IMR-90 (cell line): Measurements from ENCODE around the gene OR1D5. TPM values are rescaled to one million over a fixed set of nuclear protein-coding genes. Genes with fewer than 3 reads are reported as not detected.

Source experiments
- ATAC-seq: fragments of 200-7000 bp; cut with Tn5 transposase; 2 replicates; pipeline ENCODE4 v1.9.1; 2020; ENCODE audit warnings: low read depth, mild to moderate bottlenecking, moderate library complexity
- BruUV-seq: library from RNA; stranded (reverse); fragments of 400-500 nt; replicated peaks from 2 replicates; lab custom pipeline; 2021; lab: Mats Ljungman, UMichigan
- CTCF ChIA-PET: fragments of 300-600 bp; formaldehyde crosslinking; extraction: SDS; loops from one replicate; lab custom pipeline; 2021; ENCODE audit warnings: antibody characterized with exemption; lab: Yijun Ruan, JAX
- POLR2A ChIA-PET: fragments of 300-600 bp; sonication (Branson Sonifier 250); formaldehyde crosslinking; loops from one replicate; lab custom pipeline; 2022; ENCODE audit warnings: antibody characterized with exemption; ENCODE audit not compliant: unreplicated experiment; lab: Charles Lee
- DNase-seq: peaks from one replicate; pipeline ENCODE4 v3.0.0; 2013
- H2AFZ ChIP-seq: replicated peaks from 2 replicates; pipeline ENCODE3; 2013; ENCODE audit warnings: low read length, mild to moderate bottlenecking; ENCODE audit not compliant: poor library complexity
- H2AK5ac ChIP-seq: 2 replicates; pipeline ENCODE4 v1.6.1; 2013; ENCODE audit warnings: low read depth, low read length, inconsistent platforms
- H2AK9ac ChIP-seq: replicated peaks from 2 replicates; pipeline ENCODE3; 2013; ENCODE audit warnings: mild to moderate bottlenecking, low read depth, low read length, moderate library complexity; ENCODE audit not compliant: poor library complexity
- H2BK120ac ChIP-seq: 2 replicates; pipeline ENCODE4 v1.6.1; 2013; ENCODE audit warnings: low read depth, low read length, inconsistent platforms
- H2BK15ac ChIP-seq: 3 replicates; pipeline ENCODE4 v1.6.1; 2013; ENCODE audit warnings: low read depth, low read length, inconsistent platforms
- H2BK20ac ChIP-seq: 2 replicates; pipeline ENCODE4 v1.6.1; 2013; ENCODE audit warnings: low read depth, mild to moderate bottlenecking, inconsistent platforms, low read length, moderate library complexity
- H2BK5ac ChIP-seq: 2 replicates; pipeline ENCODE4 v1.6.1; 2013; ENCODE audit warnings: mild to moderate bottlenecking, low read depth, low read length, inconsistent platforms; ENCODE audit not compliant: poor library complexity, severe bottlenecking
- H3K14ac ChIP-seq: replicated peaks from 2 replicates; pipeline ENCODE4 v1.6.1; 2013; ENCODE audit warnings: low read depth, low read length, inconsistent platforms
- H3K18ac ChIP-seq: 2 replicates; pipeline ENCODE4 v1.6.1; 2013; ENCODE audit warnings: low read depth, low read length, control low read depth
- H3K23ac ChIP-seq: 2 replicates; pipeline ENCODE4 v1.6.1; 2013; ENCODE audit warnings: low read depth, low read length, inconsistent platforms
- H3K27ac ChIP-seq: 2 replicates; pipeline ENCODE4 v1.5.1; 2013; ENCODE audit warnings: mild to moderate bottlenecking, control low read depth, low read length; ENCODE audit not compliant: insufficient read depth
- H3K27me3 ChIP-seq: 2 replicates; pipeline ENCODE4 v1.6.1; 2013; ENCODE audit warnings: low read length; ENCODE audit not compliant: control insufficient read depth, insufficient read depth
- H3K36me3 ChIP-seq: 2 replicates; pipeline ENCODE4 v1.6.1; 2013; ENCODE audit warnings: low read length, mixed read lengths; ENCODE audit not compliant: control insufficient read depth, insufficient read depth
- H3K4ac ChIP-seq: 2 replicates; pipeline ENCODE4 v1.6.1; 2013; ENCODE audit warnings: low read depth, low read length, inconsistent platforms
- H3K4me1 ChIP-seq: 2 replicates; pipeline ENCODE4 v1.6.1; 2013; ENCODE audit warnings: low read length, mixed read lengths; ENCODE audit not compliant: control insufficient read depth, insufficient read depth
- H3K4me2 ChIP-seq: 2 replicates; pipeline ENCODE4 v1.6.1; 2013; ENCODE audit warnings: low read depth, mild to moderate bottlenecking, control low read depth, low read length, moderate library complexity
- H3K4me3 ChIP-seq: 2 replicates; pipeline ENCODE4 v1.5.1; 2013; ENCODE audit warnings: low read depth, mild to moderate bottlenecking, control low read depth, low read length, moderate library complexity; ENCODE audit not compliant: insufficient read depth
- H3K56ac ChIP-seq: 2 replicates; pipeline ENCODE4 v1.6.1; 2013; ENCODE audit warnings: low read length, inconsistent platforms; ENCODE audit not compliant: insufficient read depth; ENCODE audit errors: extremely low read depth
- H3K79me1 ChIP-seq, 2 experiments: 2 replicates each; pipeline ENCODE4 v1.6.1; 2013; ENCODE audit warnings: low read length in 2 of 2, inconsistent platforms in 1 of 2, low read depth in 1 of 2
- H3K9ac ChIP-seq: 2 replicates; pipeline ENCODE4 v1.6.1; 2013; ENCODE audit warnings: low read depth, low read length, control low read depth
- H3K9me1 ChIP-seq: 2 replicates; pipeline ENCODE4 v1.6.1; 2013; ENCODE audit warnings: low read length, inconsistent platforms; ENCODE audit not compliant: insufficient read depth
- H3K9me3 ChIP-seq: 2 replicates; pipeline ENCODE4 v1.6.1; 2013; ENCODE audit warnings: low read length; ENCODE audit not compliant: control insufficient read depth, insufficient read depth
- H4K20me1 ChIP-seq: 2 replicates; pipeline ENCODE4 v1.6.1; 2013; ENCODE audit warnings: low read length, inconsistent platforms; ENCODE audit not compliant: insufficient read depth
- H4K5ac ChIP-seq: 2 replicates; pipeline ENCODE4 v1.6.1; 2013; ENCODE audit warnings: mild to moderate bottlenecking, low read depth, low read length, control low read depth
- H4K8ac ChIP-seq, 2 experiments: 2 replicates each; pipeline ENCODE4 v1.6.1; 2013; ENCODE audit warnings: low read depth in 2 of 2, low read length in 2 of 2, control low read depth in 1 of 2, inconsistent platforms in 1 of 2
- H4K91ac ChIP-seq: 2 replicates; pipeline ENCODE4 v1.6.1; 2013; ENCODE audit warnings: low read depth, low read length, inconsistent platforms; ENCODE audit not compliant: insufficient read depth
- BHLHE40 ChIP-seq: fragments of 150-350 bp; IDR thresholded peaks from 2 replicates; pipeline ENCODE4 v1.6.1; 2016; ENCODE audit warnings: mild to moderate bottlenecking, low read depth, low read length
- CEBPB ChIP-seq: IDR thresholded peaks from 2 replicates; pipeline ENCODE4 v1.6.1; 2012; ENCODE audit warnings: low read depth, low read length, improper control_type of control experiment
- CHD1 ChIP-seq: IDR thresholded peaks from 2 replicates; pipeline ENCODE4 v1.6.1; 2012; ENCODE audit warnings: low read depth, low read length, improper control_type of control experiment
- FOS ChIP-seq: fragments of 150-350 bp; IDR thresholded peaks from 2 replicates; pipeline ENCODE4 v1.6.1; 2016; ENCODE audit warnings: low read depth, low read length
- MAFK ChIP-seq: IDR thresholded peaks from 2 replicates; pipeline ENCODE4 v1.6.1; 2012; ENCODE audit warnings: low read depth, low read length, improper control_type of control experiment
- MAZ ChIP-seq: IDR thresholded peaks from 2 replicates; pipeline ENCODE4 v1.6.1; 2012; ENCODE audit warnings: low read depth, mild to moderate bottlenecking, low read length, improper control_type of control experiment, moderate library complexity, borderline replicate concordance
- MXI1 ChIP-seq: IDR thresholded peaks from 2 replicates; pipeline ENCODE4 v1.6.1; 2012; ENCODE audit warnings: low read depth, mild to moderate bottlenecking, low read length, moderate library complexity, borderline replicate concordance
- NFE2L2 ChIP-seq: fragments of 150-350 bp; IDR thresholded peaks from 2 replicates; pipeline ENCODE4 v1.6.1; 2016; ENCODE audit warnings: low read depth, mild to moderate bottlenecking, low read length
- POLR2A ChIP-seq: IDR thresholded peaks from 2 replicates; pipeline ENCODE4 v1.6.1; 2012; ENCODE audit warnings: mild to moderate bottlenecking, low read depth, low read length
- RAD21 ChIP-seq: IDR thresholded peaks from 2 replicates; pipeline ENCODE4 v1.6.1; 2012; ENCODE audit warnings: low read length, improper control_type of control experiment
- RCOR1 ChIP-seq: IDR thresholded peaks from 2 replicates; pipeline ENCODE4 v1.6.1; 2012; ENCODE audit warnings: mild to moderate bottlenecking, low read length, improper control_type of control experiment; ENCODE audit not compliant: insufficient replicate concordance
- RFX5 ChIP-seq: IDR thresholded peaks from 2 replicates; pipeline ENCODE4 v1.8.0; 2012; ENCODE audit warnings: low read depth, mild to moderate bottlenecking, low read length, moderate library complexity
- SMC3 ChIP-seq: fragments of 150-350 bp; IDR thresholded peaks from 2 replicates; pipeline ENCODE4 v1.6.1; 2016; ENCODE audit warnings: low read depth, mild to moderate bottlenecking, antibody characterized with exemption, low read length, moderate library complexity
- WGBS, 2 experiments: methylation state at CpG; one replicate each; pipeline versions ENCODE4 v1.1.5 to v1.1.7; 2013; ENCODE audit warnings: missing lambda C conversion rate in 2 of 2; ENCODE audit not compliant: insufficient read length in 1 of 2; ENCODE audit errors: extremely low coverage in 2 of 2; 5-methylcytosine and 5-hydroxymethylcytosine counted together
- dilution Hi-C: fragments of 300-500 bp; cut with HindIII; formaldehyde crosslinking; loops from one replicate; pipeline ENCODE4 v1.14.3; 2018; ENCODE audit warnings: low sequenced_read_pairs; ENCODE audit not compliant: unreplicated experiment
- in situ Hi-C: fragments of 300-500 bp; cut with MboI; formaldehyde crosslinking; loops from 3 replicates; pipeline ENCODE4 v1.14.3; 2019; ENCODE audit warnings: low sequenced_read_pairs, inconsistent platforms, mixed read lengths
- intact Hi-C: fragments of 100-400 bp; cut with micrococcal nuclease; formaldehyde crosslinking; loops from 2 replicates; pipeline ENCODE4 v1.10.0; 2022
- polyA plus RNA-seq, 3 experiments: library from polyadenylated mRNA; depleted of rRNA; stranded (reverse); fragments of >200 nt; gene quantifications; 2 replicates each; pipeline ENCODE4 v1.2.3, GENCODE V29; 2012; ENCODE audit warnings: low replicate concordance in 1 of 3
- total RNA-seq: library from RNA; depleted of rRNA; stranded (reverse); fragments of >200 nt; gene quantifications from 2 replicates; pipeline ENCODE4 v1.2.3, GENCODE V29; 2012
- TF ChIP-seq, protein P1 (sequence below): conservative IDR thresholded peaks from 2 replicates; pipeline ENCODE4 v1.5.1; 2012; ENCODE audit warnings: mild to moderate bottlenecking, low read depth, low read length, improper control_type of control experiment
- TF ChIP-seq, protein P2 (sequence below): fragments of 150-350 bp; IDR thresholded peaks from 2 replicates; pipeline ENCODE4 v1.6.1; 2016; ENCODE audit warnings: low read depth, mild to moderate bottlenecking, low read length, moderate library complexity, borderline replicate concordance
- TF ChIP-seq, protein P3 (sequence below): fragments of 150-350 bp; IDR thresholded peaks from 2 replicates; pipeline ENCODE4 v1.6.1; 2017; ENCODE audit warnings: mild to moderate bottlenecking, antibody characterized with exemption, low read length, low read depth

The OR1D5 gene
- total and polyA plus RNA-seq, 2 of the 4 experiments (the other 2 are of a cell fraction), result not detected

DNA sequence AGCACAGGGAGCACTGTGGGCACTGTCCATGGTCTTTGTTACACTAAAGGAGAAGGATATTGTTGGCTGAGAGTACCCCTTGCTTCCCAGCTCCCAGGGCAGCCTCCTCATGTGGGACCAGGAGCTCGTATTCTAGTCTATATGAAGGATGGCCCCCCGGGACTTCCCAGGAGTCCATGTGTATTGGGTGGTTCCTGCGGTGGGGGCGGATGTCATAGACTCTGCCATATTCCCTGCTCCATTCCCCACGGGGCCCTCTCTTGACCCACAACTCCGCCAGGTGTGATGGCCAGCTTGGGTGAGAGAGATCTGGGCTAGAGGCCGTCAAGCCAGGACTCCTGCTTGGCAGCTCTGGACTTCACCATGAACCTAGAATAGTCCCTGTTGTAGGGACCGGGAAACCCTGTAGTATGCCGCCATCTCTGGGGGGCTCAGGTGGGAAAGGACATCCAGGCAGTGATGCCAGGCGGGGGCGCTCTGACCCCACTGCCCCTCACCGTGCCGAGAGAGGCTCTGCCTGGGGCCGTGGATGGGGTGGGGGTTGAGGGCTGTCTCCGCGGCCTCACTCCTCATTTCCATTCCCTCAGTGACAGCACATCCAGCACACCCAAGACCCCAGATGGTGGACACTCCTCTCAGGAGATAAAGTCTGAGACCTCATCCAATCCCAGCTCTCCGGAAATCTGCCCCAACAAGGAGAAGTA lies 37.8 kb downstream of the OR1D5 start:
- Histone ChIP-seq H3K79me1 (peaks cover 0 to 4% of the 10 kb centered on the region in 2 experiments; a peak in 1 of 4 replicates), H2AK5ac (no peak overlapping the region), H3K23ac (no peak overlapping the region), H3K36me3 (peaks cover 4% of the 10 kb centered on the region), H4K8ac (no peak overlapping the region), H4K5ac (no peak overlapping the region), H2BK5ac (no peak overlapping the region), H3K9me3 (peaks cover 4% of the 10 kb centered on the region), H3K9me1 (peaks cover 4% of the 10 kb centered on the region), H2BK120ac (no peak overlapping the region), H3K14ac (no peak overlapping the region), H2BK20ac (no peak overlapping the region), H3K4me2 (no peak overlapping the region), H3K4me1 (peaks cover 2% of the 10 kb centered on the region; the same call in 1 of the 2 replicates), H3K4ac (no peak overlapping the region), H3K56ac (no peak overlapping the region), H4K20me1 (no peaks in the 10 kb centered on the region), H2AFZ (no peak overlapping the region), H3K27ac (no peak overlapping the region), H2BK15ac (no peak overlapping the region), H3K4me3 (no peak overlapping the region), H3K27me3 (no peaks in the 10 kb centered on the region), H3K18ac (no peak overlapping the region), H4K91ac (no peak overlapping the region), H2AK9ac (peak overlapping the region; percentile 42), H3K9ac (no peak overlapping the region)
- no CpG with 5 or more reads among the region's 17 CpGs for WGBS, 2 experiments
- BruUV-seq, result no TSS peak
- intact Hi-C loops, result no loop called here
- DNase-seq (no peak), ATAC-seq (no peak)
- dilution Hi-C loops, result no loop called here
- CTCF ChIA-PET, result no interaction called here
- POLR2A ChIA-PET, result no interaction called here
- in situ Hi-C loops, result loop anchor here (25.0 kb wide), 1 partner anchor 787 kb away; the partner anchor contains the start of gene ITGAE
- TF ChIP-seq, protein P1, sequence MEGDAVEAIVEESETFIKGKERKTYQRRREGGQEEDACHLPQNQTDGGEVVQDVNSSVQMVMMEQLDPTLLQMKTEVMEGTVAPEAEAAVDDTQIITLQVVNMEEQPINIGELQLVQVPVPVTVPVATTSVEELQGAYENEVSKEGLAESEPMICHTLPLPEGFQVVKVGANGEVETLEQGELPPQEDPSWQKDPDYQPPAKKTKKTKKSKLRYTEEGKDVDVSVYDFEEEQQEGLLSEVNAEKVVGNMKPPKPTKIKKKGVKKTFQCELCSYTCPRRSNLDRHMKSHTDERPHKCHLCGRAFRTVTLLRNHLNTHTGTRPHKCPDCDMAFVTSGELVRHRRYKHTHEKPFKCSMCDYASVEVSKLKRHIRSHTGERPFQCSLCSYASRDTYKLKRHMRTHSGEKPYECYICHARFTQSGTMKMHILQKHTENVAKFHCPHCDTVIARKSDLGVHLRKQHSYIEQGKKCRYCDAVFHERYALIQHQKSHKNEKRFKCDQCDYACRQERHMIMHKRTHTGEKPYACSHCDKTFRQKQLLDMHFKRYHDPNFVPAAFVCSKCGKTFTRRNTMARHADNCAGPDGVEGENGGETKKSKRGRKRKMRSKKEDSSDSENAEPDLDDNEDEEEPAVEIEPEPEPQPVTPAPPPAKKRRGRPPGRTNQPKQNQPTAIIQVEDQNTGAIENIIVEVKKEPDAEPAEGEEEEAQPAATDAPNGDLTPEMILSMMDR, result no peak
- no peak for TF ChIP-seq CHD1
- no peak for TF ChIP-seq SMC3
- TF ChIP-seq POLR2A, result no peak
- TF ChIP-seq RCOR1, result no peak
- TF ChIP-seq RAD21, result no peak
- TF ChIP-seq CEBPB, result no peak
- TF ChIP-seq MXI1, result no peak
- no peak for TF ChIP-seq RFX5
- no peak for TF ChIP-seq MAZ
- no peak for TF ChIP-seq FOS
- TF ChIP-seq NFE2L2, result no peak
- TF ChIP-seq MAFK, result no peak
- no peak for TF ChIP-seq BHLHE40
- TF ChIP-seq, protein P2, sequence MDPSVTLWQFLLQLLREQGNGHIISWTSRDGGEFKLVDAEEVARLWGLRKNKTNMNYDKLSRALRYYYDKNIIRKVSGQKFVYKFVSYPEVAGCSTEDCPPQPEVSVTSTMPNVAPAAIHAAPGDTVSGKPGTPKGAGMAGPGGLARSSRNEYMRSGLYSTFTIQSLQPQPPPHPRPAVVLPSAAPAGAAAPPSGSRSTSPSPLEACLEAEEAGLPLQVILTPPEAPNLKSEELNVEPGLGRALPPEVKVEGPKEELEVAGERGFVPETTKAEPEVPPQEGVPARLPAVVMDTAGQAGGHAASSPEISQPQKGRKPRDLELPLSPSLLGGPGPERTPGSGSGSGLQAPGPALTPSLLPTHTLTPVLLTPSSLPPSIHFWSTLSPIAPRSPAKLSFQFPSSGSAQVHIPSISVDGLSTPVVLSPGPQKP, result no peak
- TF ChIP-seq, protein P3, sequence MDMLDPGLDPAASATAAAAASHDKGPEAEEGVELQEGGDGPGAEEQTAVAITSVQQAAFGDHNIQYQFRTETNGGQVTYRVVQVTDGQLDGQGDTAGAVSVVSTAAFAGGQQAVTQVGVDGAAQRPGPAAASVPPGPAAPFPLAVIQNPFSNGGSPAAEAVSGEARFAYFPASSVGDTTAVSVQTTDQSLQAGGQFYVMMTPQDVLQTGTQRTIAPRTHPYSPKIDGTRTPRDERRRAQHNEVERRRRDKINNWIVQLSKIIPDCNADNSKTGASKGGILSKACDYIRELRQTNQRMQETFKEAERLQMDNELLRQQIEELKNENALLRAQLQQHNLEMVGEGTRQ, result no peak
